ENCODE measurements around the gene TNFRSF21.
"Not testable (repeated sequence)": the region's sequence is repeated elsewhere in the genome, so short reads cannot be mapped to it uniquely, and the experiment has no call there.

TNFRSF21 gene

DNA sequence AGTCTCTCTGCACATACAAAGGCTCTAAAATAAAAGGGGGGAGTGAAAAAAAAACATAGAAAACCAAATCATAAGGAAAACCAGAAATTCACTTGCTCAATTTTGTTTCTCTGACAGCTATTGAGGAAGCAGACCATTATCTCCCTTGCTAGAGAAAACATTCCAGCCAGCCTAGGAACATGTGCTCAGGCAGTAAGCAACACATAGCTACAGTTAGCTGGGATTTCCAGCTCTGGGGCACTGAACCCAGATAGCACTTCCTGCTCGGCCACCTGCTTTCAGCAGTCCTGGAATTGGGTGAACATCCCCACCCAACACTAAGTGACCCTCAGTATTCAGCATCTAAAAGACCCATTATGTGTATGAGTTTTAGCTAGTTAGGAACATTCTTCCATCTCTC lies 61.3 kb downstream of the TNFRSF21 start:
- DNase-seq = no peak

DNA sequence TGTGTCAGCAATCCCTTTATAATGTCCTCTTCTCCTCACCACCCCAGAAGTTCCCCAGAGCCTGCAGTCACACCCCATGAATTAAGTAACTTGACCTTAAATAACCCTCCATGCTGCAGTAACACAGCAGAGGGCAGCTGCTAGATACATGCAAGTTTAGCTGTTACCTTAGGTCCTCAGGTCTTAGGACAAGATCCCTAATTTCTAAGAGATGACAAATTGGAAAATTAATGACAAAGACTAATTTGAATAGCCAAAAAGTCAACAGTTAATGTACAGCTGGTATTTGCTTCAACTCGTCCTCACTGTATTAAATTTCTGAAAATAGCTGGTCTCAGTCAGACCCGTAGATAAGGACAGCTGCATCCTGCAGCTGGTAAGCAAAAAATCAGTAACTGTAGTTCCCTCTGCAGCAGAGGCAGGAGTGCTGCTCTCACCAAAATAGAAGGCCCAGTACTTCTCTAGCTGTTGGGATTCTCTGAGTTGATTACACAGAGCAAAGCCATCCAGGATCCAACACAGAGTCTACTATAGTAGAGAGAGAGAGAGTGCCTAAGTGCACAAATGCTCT lies 62.4 kb downstream of the TNFRSF21 start:
- DNase-seq = peak; percentile 69

DNA sequence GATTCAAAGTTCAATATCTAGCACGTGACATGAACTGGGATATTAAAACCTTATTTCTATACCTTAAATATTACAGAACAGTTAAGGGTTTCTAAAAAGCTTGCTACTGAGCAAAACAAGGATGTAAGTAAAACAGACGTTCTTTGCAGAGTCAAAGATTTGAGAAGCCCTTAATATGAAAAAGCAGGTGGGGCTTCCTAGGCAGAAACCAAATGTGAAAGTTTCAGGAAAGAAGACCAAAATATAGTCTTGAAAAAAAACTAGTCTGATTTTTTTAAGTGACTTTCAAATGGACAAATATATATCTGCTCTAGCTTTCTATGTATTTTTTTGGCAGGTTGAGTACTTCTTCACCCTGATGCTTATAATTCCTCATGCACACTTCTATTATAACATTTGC lies 63.2 kb downstream of the TNFRSF21 start:
- no peak for DNase-seq

DNA sequence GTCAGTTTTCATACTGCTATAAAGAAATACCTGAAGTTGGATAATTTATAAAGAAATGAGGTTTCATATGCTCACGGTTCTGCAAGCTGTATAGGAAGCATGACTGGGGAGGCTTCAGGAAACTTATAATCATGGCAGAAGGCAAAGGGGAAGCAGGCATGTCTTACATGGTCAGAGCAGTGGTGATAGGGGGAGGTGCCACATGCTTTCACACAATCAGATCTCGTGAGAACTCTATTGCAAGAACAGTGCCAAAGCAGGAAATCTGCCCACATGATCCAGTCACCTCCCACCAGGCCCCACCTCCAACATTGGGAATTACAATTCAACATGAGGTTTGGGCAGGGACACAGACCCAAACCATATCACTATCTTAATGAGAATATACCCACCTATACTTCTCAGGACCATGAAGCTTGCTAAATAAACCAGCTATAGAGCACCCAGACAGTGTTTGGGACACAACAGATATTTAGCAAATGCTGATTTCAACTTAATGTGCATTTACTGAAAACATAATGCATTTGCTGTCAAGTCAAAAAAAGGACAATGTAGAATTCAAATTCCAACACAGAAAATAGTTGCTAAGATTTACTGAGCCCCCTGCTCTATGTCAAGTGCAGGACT lies 63.8 kb downstream of the TNFRSF21 start:
- DNase-seq = peak; percentile 66

DNA sequence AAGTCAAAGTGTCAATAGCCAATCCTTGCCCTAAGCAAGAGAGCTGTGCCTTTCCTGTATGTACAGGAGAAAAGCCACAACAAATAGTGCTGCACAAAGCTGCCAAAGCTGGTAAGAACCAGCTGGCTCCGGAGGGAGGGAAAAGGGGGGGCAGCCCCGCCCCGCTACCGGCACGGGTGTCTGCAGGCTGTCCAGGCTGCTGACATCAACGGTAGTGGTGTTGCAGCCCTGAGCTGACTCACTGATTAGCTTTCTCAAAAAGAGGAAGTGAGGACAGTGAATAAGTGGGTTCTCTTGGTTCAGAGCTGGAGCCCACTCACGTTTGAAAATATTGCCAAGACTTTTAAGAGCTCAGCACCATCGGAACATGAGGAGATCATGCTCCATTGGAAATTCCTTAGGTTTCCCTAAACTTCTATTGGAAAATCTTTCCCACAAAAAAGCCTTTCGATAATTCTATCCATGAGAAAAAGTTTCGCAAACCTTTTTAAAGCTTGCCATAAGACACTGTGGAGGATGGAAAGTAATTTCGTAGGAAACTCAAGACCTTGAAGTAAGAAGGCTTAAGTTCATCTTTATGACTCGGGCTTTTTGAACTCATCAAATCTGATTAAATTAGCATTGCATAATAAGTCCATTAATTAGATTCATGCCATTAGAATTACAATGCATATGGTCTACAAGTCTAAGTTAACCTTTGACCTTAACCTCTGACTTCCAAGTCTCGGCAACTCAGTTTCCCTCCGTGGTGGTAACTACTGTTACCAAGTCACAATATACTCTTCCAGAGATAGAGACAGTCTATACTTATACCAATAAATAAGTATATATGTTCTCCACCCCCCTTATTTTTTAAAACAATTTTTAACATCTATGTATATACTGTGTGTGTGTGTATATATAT lies 67.0 kb downstream of the TNFRSF21 start:
- peak; percentile 96 for DNase-seq

DNA sequence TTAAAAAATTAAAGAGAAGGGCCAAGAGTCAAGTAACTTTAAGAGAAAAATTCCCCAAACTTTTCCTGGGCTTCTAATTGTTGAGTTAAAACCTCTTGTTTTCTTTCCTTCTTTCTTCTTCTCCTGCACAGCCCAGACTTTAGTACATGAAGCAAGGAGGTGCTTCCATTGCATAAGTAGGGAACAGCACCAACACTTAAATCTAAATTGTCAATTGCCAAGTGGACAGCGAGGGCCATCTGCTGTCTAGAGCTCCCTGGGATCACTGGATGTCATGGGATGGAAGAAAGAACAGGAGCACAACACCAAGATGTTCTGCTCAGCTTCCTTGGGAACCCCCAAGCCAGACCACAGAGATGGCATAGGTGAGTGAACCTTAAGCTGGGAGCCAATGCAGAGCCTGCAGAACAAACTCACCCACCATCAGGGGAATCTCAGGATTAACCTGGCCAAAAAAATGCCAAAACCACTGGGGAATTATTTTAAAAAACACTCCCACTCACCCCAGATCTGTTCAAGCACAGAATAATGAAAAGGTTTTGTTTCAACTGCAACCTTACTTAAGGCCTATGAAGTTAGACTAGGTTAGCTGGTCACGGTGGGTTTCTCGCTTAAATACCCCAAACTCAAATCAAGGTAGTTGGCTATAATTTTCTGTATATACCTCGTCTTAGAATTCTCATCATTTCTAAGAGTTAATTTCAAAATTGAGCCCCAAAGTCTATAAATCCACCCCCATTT lies 67.8 kb downstream of the TNFRSF21 start:
- peak; percentile 31 for DNase-seq

DNA sequence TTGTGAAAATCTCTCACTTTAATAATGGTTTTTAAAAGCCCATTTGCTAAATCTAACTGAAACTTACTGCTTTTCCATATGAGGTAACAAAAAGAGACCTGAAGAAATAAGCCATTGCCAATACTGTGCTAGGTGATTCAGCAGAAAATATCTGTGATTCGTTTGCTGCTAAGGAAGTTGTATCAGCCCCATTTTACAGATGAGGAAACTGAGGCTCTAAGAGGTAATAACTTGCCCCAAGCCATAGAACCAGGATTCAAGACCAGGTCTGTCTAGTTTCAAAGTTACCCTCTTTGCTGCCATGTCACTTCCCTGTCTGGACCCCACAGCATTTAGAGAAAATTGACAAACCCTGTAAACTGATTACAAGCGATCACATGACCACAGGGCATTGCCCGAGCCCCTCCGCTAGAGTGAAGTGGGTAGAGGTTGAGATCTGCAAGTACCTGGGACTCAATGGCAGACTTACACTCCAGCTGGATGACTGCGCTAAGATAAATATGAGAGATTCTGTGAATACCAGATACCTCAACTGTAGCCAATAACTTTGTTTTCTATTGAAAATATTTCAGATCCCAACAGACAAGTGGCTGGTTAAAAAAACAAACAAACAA lies 69.3 kb downstream of the TNFRSF21 start:
- no peak for DNase-seq

DNA sequence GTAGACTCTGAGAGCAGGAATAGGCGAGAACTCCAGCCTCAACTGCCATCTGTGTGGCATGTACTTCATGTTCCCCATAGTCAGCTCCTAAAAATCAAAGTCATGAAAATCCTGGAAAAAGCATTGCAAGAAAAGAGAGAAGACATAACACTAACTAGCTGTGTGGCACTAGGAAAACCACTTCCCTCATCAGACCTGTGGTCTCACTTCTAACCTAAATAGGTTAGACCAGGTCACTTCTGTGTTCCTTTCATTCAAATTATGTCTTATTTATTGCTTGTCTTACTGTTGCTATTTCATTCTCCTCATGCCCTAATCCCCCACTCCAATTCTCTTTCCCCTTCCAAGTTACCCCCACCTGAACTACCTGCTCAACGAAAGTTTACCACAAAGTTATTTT lies 70.2 kb downstream of the TNFRSF21 start:
- no peak for DNase-seq

DNA sequence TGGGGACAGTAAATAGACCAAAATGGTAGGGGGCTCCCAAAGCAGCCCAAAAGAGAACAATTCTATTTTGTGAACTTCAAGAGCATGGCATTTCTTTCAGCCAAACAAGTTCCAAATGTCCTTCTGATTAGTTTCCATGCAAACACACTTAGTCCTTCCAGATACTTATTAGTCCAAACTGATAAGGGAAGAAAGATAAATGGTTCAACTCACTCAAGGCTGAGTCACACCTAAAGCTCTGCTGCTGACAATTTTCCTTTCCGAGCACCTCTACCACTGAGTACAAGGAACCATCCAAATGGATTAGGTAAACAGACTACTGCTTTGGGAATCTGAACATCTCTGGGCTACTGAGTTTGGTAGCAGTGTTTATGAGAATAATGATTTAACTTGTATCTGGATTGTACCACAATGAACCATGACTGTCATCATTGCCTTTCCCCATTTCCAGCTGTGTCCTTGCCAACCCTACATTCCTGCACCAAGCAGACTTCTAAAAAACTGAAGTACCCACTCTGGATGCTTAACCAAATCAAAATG lies 71.2 kb downstream of the TNFRSF21 start:
- no peak for DNase-seq

DNA sequence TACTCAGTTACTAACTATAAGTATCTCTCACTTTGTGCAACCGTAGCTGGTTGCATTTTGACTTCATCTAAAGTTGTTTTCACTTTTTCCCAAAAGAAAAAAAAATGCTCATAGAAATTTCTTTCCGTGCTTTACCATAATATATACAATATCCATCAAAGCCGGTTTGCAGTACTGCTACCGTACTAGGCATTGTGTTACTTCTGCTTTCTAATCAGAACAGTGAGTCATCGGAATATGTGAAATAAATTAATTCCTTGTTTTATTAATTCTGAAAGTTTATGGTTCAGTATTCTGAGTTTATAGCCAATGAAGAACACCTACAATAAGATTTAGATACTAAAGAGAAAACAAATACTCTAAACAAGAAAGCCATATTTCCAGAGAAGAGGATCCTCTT lies 72.5 kb downstream of the TNFRSF21 start:
- DNase-seq = peak; percentile 70

DNA sequence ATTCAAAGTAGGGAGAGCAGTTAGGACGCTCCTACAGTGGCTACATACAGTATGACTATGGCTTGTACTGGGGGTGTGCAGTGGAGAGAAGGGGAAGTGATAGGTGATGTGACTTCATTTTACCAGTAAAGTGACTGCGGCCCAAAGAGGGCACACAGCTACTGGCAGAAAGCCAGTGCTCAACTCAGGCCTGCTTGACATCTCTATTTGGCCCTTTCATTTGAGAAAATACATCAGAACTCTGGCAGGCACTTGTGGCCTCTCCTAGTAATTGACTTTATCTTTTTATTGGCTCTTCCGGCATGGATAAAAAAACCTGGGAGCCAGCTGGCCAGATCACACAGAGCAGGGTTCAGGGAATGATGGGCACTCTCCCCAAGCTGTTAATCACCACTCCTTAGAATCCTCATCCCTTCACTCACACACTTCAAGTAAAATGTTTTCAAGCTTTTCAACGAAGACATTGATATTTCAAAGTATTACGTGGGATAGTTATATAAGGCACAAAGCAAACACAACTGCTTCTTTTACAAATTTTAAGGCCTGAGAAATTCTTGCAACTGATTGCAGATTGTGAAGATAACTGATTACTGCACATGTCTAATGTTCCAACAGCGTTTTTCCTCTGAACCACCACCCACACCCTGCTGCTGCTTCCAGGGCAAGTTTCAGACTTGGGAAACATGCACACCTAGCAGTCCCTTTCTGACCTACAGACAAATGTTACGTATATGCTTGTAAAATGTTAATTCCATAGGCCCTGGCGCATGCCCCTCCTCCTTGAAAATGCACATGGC lies 73.5 kb downstream of the TNFRSF21 start:
- DNase-seq = peak; percentile 69

DNA sequence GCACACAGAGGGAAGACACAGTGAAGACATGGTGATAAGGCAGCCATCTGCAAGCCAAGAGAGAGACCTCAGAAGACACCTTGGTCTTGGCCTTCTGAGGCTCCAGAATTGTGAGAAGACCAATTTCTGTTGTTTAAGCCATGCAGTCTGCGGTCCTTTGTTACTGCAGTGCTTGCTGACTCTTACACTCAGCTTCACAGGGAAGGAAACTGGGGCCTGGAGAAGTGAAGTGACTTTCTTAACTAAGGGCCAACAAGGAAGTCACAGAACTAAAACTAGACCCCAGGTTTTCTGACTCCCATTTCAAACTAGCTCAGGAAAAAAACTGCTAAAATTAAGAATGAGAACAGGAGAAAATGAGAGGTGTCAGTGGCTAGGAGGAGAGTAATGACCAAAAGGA lies 74.3 kb downstream of the TNFRSF21 start:
- no peak for DNase-seq

DNA sequence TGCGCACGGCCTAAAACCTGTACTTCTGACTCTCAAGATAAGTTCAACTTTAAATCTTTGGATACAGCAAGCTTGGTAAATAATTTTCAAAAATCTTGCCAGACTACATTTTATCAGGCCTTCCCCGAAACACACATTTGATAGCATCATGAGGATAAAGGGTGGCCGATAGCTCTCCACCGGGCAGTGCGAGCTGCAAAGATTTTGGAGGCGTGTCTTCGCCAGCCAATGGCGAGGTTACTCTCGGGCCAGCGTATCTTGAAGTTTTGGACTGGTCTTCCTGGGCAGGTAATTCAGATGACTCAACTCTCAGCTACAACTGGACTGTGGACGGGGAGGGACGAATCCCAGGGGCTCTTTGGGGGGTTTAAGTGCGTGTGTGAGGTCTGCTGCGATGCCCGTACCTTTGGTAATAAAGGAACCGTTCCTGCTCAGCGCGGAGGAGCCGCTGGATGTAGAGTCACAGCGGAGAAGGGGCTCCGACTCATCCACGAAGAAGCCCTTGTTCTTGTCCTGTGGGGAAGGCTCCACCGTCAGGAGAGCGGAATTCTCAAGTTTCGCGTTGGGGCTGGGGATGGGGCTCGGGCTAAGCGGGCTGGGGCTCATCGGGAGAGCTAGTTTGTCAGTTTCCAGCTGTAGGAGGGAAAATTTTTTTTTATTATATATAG lies 75.3 kb downstream of the TNFRSF21 start:
- DNase-seq = no peak

DNA sequence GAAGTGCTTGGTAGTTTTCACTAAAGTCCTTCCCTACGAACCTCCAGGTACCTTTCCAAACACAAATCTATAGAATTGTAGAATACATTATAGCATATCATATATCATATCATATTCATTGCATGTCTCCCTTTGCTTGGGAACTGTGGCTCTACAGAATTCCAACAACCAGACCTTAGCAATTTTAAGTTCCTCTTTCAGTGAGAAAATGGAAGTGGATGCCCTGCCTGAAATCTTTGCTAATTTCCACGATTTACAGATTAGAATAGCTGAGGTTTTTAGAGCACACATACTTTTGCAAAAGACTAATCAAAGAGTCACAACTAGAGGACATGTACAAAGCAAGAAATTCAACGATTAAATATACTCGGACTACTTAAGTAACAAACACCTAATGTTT lies 78.6 kb downstream of the TNFRSF21 start:
- DNase-seq = peak; percentile 31

DNA sequence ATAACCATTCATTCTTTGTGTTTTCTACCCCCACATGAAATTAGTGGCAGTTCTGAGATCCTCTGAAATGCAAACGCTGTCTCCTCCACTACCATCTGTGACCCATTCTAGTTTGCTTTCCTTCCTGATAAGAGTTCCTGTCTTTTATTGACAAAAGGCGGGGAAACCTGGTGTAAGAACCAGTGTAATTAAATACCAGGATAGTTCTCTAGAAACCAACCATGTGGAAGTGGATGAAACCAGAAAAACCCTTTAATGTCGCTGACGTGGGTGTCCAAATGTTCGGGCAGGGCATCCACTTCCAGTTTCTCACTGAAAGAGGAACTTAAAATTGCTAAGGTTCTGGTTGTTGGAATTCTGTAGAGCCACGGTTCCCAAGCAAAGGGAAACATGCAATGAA lies 79.1 kb downstream of the TNFRSF21 start:
- peak; percentile 90 for DNase-seq

DNA sequence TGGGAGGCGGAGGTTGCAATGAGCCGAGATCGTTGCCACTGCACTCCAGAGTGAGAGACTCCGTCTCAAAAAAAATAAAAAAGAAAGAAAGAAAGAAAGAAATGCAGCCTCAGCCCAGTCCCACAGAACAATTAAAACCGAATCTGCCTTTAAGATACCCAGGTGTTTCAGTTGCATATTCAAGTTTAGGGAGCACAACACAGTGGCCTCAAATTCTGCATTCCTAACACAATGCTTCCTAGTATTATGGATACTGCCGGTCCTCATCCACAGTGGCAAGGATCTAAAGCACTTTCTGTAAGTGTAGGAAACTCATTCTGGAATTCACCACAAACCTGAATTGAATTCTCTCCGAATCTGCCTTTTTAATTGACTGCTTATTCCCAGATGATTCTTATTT lies 80.5 kb downstream of the TNFRSF21 start:
- no peak for DNase-seq

DNA sequence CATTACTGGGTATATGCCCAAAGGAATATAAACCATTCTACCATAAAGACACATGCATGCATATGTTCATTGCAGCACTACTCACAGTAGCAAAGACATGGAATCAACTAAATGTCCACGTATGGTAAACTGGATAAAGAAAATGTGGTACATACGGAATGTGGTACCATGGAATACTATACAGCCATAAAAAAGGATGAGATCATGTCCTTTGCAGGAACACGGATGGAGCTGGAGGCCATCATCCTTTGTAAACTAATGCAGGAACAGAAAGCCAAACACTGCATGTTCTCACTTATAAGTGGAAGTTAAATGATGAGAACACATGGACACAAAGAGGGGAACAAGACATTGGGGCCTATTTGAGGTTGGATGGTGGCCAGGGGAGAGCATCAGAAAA lies 81.6 kb downstream of the TNFRSF21 start:
- not testable (repeated sequence) for DNase-seq

DNA sequence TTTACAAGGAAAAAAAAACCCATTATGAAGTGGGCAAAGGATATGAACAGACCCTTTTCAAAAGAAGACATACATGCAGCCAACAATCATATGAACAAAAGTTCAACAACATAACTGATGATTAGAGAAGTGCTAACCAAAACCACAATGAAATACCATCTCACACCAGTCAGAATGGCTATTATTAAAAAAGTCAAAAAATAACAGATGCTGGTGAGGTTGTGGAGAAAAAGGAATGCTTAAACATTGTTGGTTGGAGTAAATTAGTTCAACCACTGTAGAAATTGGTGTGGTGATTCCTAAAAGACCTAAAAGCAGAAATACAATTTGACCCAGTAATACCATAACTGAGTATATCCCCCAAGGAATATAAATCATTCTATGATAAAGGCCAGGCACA lies 86.5 kb downstream of the TNFRSF21 start:
- not testable (repeated sequence) for DNase-seq

DNA sequence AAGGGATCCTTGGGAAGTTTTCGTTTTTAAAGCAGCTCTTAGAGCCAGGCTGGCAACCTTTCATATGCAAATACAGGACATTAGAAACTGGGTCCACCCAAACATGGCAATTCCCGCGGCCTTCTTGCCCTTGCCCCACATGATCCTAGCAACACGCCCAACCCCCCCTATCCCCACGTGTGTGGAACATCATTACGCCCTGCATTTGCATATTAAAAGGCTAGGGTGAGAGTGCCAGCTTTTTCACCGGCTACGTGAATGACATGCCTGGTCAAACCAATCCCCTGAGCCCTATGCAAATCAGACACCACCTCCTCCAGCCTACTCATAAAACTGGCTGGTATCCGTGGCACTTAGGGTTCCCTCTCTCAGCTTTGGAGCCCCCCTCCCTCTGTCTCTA lies 88.1 kb downstream of the TNFRSF21 start:
- no peak for DNase-seq

DNA sequence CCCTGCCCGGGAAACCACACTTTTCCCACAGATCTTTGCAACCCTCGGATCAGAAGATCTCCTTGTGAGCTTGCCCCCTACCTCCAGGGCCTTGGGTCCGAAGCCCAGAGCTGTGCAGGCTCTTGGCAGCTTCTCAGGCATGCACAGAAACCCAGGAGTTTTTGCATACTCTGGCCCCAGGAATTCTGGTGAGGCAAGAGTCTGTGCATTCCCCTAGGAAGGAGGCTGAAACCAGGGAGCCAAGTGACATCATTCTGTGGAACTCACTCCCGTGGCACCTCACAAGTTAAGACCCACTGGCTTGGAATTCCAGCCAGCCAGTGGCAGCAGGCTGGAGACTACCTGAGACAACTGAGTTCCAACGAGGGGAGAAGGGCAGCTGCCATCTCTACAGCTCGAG lies 100.1 kb downstream of the TNFRSF21 start:
- no peak for DNase-seq

DNA sequence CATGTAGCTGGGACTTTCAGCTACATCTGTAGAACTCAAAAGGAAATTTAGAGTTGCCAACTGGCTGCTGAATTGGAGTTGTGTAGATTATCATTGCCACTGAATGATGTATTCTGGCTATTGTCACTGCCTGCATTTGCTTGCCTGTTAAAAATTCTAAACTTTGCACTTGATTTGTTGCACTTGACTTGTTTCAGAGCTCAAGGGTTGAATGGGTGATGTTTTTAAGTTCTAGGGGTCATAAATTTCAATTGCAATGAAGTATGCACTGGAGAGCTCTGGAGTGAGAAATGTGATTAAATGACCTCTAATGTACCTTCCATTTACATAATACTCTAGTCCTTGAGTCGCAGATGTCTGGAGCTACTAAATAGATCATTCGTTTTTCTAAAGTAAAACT lies 102.4 kb downstream of the TNFRSF21 start:
- no peak for DNase-seq
